H9 (cell line): Measurements from ENCODE around the gene JAKMIP3. TPM values are rescaled to one million over a fixed set of nuclear protein-coding genes. Genes with fewer than 3 reads are reported as not detected.

Source experiments
- DNase-seq: peaks from one replicate; pipeline ENCODE4 v3.0.0-alpha.2; 2017
- H2AFZ ChIP-seq: one replicate; pipeline ENCODE4 v1.6.1; 2013; ENCODE audit warnings: mild to moderate bottlenecking, low read length, control low read depth, moderate library complexity
- H2AK5ac ChIP-seq: 2 replicates; pipeline ENCODE4 v1.6.1; 2013; ENCODE audit warnings: low read length, control low read depth, mixed read lengths; ENCODE audit not compliant: insufficient read length
- H2BK120ac ChIP-seq: one replicate; pipeline ENCODE4 v1.6.1; 2013; ENCODE audit warnings: low read depth, mild to moderate bottlenecking, low read length, control low read depth, inconsistent platforms; ENCODE audit not compliant: poor library complexity, severe bottlenecking
- H2BK12ac ChIP-seq: 2 replicates; pipeline ENCODE4 v1.6.1; 2013; ENCODE audit warnings: low read length, control low read depth, mixed read lengths, low read depth; ENCODE audit not compliant: insufficient read length
- H2BK15ac ChIP-seq: 2 replicates; pipeline ENCODE4 v1.6.1; 2013; ENCODE audit warnings: low read depth, low read length, control low read depth
- H2BK20ac ChIP-seq: one replicate; pipeline ENCODE4 v1.6.1; 2013; ENCODE audit warnings: low read depth, mild to moderate bottlenecking, low read length, control low read depth, inconsistent platforms; ENCODE audit not compliant: poor library complexity, severe bottlenecking
- H2BK5ac ChIP-seq: 2 replicates; pipeline ENCODE4 v1.6.1; 2013; ENCODE audit warnings: low read length, control low read depth, mixed read lengths; ENCODE audit not compliant: insufficient read length
- H3K14ac ChIP-seq: 2 replicates; pipeline ENCODE4 v1.6.1; 2013; ENCODE audit warnings: low read length, control low read depth; ENCODE audit not compliant: insufficient read depth
- H3K18ac ChIP-seq: 2 replicates; pipeline ENCODE4 v1.6.1; 2013; ENCODE audit warnings: low read depth, mild to moderate bottlenecking, mixed read lengths, low read length, control low read depth; ENCODE audit not compliant: insufficient read length
- H3K23ac ChIP-seq: 2 replicates; pipeline ENCODE4 v1.6.1; 2013; ENCODE audit warnings: low read length, control low read depth, mixed read lengths, low read depth; ENCODE audit not compliant: insufficient read length
- H3K23me2 ChIP-seq: 2 replicates; pipeline ENCODE4 v1.6.1; 2013; ENCODE audit warnings: low read depth, mild to moderate bottlenecking, mixed read lengths, low read length, control low read depth; ENCODE audit not compliant: insufficient read length, poor library complexity, severe bottlenecking
- H3K27ac ChIP-seq: 2 replicates; pipeline ENCODE4 v1.5.1; 2013; ENCODE audit warnings: low read length, control low read depth, mixed read lengths, low read depth; ENCODE audit not compliant: insufficient read length
- H3K27me3 ChIP-seq: 2 replicates; pipeline ENCODE4 v1.6.1; 2013; ENCODE audit warnings: low read length, control low read depth, inconsistent platforms; ENCODE audit not compliant: insufficient read depth
- H3K4ac ChIP-seq: 2 replicates; pipeline ENCODE4 v1.6.1; 2013; ENCODE audit warnings: low read depth, mild to moderate bottlenecking, control low read depth, inconsistent platforms, low read length, moderate library complexity
- H3K4me1 ChIP-seq: 2 replicates; pipeline ENCODE4 v1.6.1; 2013; ENCODE audit warnings: low read length, control low read depth, inconsistent platforms; ENCODE audit not compliant: insufficient read depth
- H3K4me2 ChIP-seq: 2 replicates; pipeline ENCODE4 v1.6.1; 2013; ENCODE audit warnings: low read length, control low read depth, mixed read lengths; ENCODE audit not compliant: insufficient read length, insufficient read depth
- H3K56ac ChIP-seq: 2 replicates; pipeline ENCODE4 v1.6.1; 2013; ENCODE audit warnings: low read depth, mild to moderate bottlenecking, mixed read lengths, low read length, control low read depth; ENCODE audit not compliant: insufficient read length
- H3K79me1 ChIP-seq: 2 replicates; pipeline ENCODE4 v1.6.1; 2013; ENCODE audit warnings: low read depth, mild to moderate bottlenecking, moderate library complexity, low read length, control low read depth, inconsistent platforms; ENCODE audit not compliant: insufficient read depth, poor library complexity, severe bottlenecking
- H3K79me2 ChIP-seq: 2 replicates; pipeline ENCODE4 v1.6.1; 2013; ENCODE audit warnings: low read length, control low read depth, inconsistent platforms; ENCODE audit not compliant: insufficient read depth
- H3K9ac ChIP-seq: 2 replicates; pipeline ENCODE4 v1.6.1; 2013; ENCODE audit warnings: low read length, control low read depth, mixed read lengths; ENCODE audit not compliant: insufficient read length; ENCODE audit errors: extremely low read depth
- H3K9me3 ChIP-seq: one replicate; pipeline ENCODE4 v1.6.1; 2013; ENCODE audit warnings: low read depth, low read length, inconsistent platforms; ENCODE audit not compliant: control insufficient read depth
- H3T11ph ChIP-seq: one replicate; pipeline ENCODE4 v1.6.1; 2013; ENCODE audit warnings: mild to moderate bottlenecking, low read length, control low read depth, inconsistent platforms
- H4K20me1 ChIP-seq: one replicate; pipeline ENCODE4 v1.6.1; 2013; ENCODE audit not compliant: control insufficient read depth, insufficient read length, insufficient read depth
- H4K5ac ChIP-seq: 2 replicates; pipeline ENCODE4 v1.6.1; 2013; ENCODE audit warnings: low read depth, mild to moderate bottlenecking, mixed read lengths, low read length, control low read depth; ENCODE audit not compliant: insufficient read length
- H4K8ac ChIP-seq: replicated peaks from 2 replicates; pipeline ENCODE4 v1.6.1; 2013; ENCODE audit warnings: low read length, control low read depth, mixed read lengths, low read depth; ENCODE audit not compliant: insufficient read length
- H4K91ac ChIP-seq: 2 replicates; pipeline ENCODE4 v1.6.1; 2013; ENCODE audit warnings: low read depth, mild to moderate bottlenecking, moderate library complexity, mixed read lengths, low read length, control low read depth; ENCODE audit not compliant: insufficient read length
- H3K27ac Mint-ChIP-seq, 3 experiments: 2 replicates in 2 of 3; 3 replicates in 1 of 3; pipeline ENCODE4 v1.8.0; 2020 to 2021; ENCODE audit warnings: mixed read lengths in 3 of 3, mild to moderate bottlenecking in 1 of 3, moderate library complexity in 1 of 3
- H3K27me3 Mint-ChIP-seq: 2 replicates; pipeline ENCODE4 v1.8.0; 2021; ENCODE audit warnings: low read depth, mild to moderate bottlenecking, moderate library complexity, mixed read lengths
- H3K36me3 Mint-ChIP-seq, 3 experiments: 2 replicates in 2 of 3; 3 replicates in 1 of 3; pipeline ENCODE4 v1.8.0; 2020 to 2021; ENCODE audit warnings: low read depth in 3 of 3, mixed read lengths in 3 of 3; ENCODE audit not compliant: insufficient read depth in 1 of 3
- H3K4me1 Mint-ChIP-seq, 2 experiments: 2 replicates each; pipeline ENCODE4 v1.8.0; 2020; ENCODE audit warnings: mixed read lengths in 2 of 2
- H3K4me3 Mint-ChIP-seq, 2 experiments: 2 replicates in 1 of 2; 3 replicates in 1 of 2; pipeline ENCODE4 v1.8.0; 2020 to 2021; ENCODE audit warnings: mild to moderate bottlenecking in 2 of 2, mixed read lengths in 2 of 2, moderate library complexity in 1 of 2
- H3K9me3 Mint-ChIP-seq, 2 experiments: 2 replicates in 1 of 2; 3 replicates in 1 of 2; pipeline ENCODE4 v1.8.0; 2020; ENCODE audit warnings: mild to moderate bottlenecking in 2 of 2, mixed read lengths in 2 of 2, moderate library complexity in 1 of 2
- WGBS: extraction: QIAGEN DNeasy Blood & Tissue Kit; methylation state at CpG from one replicate; pipeline ENCODE4 v1.1.7; 2013; ENCODE audit warnings: missing lambda C conversion rate, low lambda C conversion rate, mixed read lengths; ENCODE audit not compliant: insufficient read length; ENCODE audit errors: extremely low coverage; 5-methylcytosine and 5-hydroxymethylcytosine counted together
- total RNA-seq: library from RNA; stranded (reverse); gene quantifications from 2 replicates; pipeline ENCODE4 v1.2.1, GENCODE V29; 2021
- TF ChIP-seq, protein P1 (sequence below): fragments of 200-600 bp; sonication (generic); conservative IDR thresholded peaks from 3 replicates; pipeline ENCODE4 v1.8.0; 2021; ENCODE audit warnings: antibody characterized with exemption, mild to moderate bottlenecking

The JAKMIP3 gene
- total RNA-seq, 1 experiment from 2014 or later, result 0.50 TPM

- Histone ChIP-seq H3K56ac (no peak overlapping the region), H3K23me2 (no peaks in the 10 kb centered on the region), H4K8ac (no peak overlapping the region), H4K91ac (no peak overlapping the region), H2AFZ (no peak overlapping the region), H2BK20ac (no peak overlapping the region), H3K4ac (no peak overlapping the region), H3K4me2 (no peak overlapping the region), H2AK5ac (no peak overlapping the region), H4K20me1 (no peaks in the 10 kb centered on the region), H3K4me1 (no peaks in the 10 kb centered on the region), H3K27ac (no peak overlapping the region), H2BK120ac (no peak overlapping the region), H3K79me2 (no peaks in the 10 kb centered on the region), H2BK15ac (no peak overlapping the region), H3K9me3 (no peaks in the 10 kb centered on the region), H3K23ac (no peak overlapping the region), H2BK5ac (no peak overlapping the region), H3K18ac (no peak overlapping the region), H4K5ac (no peak overlapping the region), H3K79me1 (no peaks in the 10 kb centered on the region), H3K9ac (no peak overlapping the region), H2BK12ac (no peak overlapping the region), H3T11ph (no peak overlapping the region), H3K27me3 (no peaks in the 10 kb centered on the region), H3K14ac (no peak overlapping the region)
- no peak overlapping the region for H3K27ac Mint-ChIP-seq
- H3K36me3 Mint-ChIP-seq, result peaks cover 7 to 19% (median 8%) of the 10 kb centered on the region in 3 experiments; a peak in 6 of 7 replicates
- H3K4me3 Mint-ChIP-seq, result no peak overlapping the region
- peaks cover 0 to 2% of the 10 kb centered on the region in 2 experiments; a peak in 1 of 4 replicates for H3K4me1 Mint-ChIP-seq
- DNase-seq, result no peak
- no CpG with 5 or more reads among the region's 6 CpGs for WGBS
- TF ChIP-seq, protein P1, sequence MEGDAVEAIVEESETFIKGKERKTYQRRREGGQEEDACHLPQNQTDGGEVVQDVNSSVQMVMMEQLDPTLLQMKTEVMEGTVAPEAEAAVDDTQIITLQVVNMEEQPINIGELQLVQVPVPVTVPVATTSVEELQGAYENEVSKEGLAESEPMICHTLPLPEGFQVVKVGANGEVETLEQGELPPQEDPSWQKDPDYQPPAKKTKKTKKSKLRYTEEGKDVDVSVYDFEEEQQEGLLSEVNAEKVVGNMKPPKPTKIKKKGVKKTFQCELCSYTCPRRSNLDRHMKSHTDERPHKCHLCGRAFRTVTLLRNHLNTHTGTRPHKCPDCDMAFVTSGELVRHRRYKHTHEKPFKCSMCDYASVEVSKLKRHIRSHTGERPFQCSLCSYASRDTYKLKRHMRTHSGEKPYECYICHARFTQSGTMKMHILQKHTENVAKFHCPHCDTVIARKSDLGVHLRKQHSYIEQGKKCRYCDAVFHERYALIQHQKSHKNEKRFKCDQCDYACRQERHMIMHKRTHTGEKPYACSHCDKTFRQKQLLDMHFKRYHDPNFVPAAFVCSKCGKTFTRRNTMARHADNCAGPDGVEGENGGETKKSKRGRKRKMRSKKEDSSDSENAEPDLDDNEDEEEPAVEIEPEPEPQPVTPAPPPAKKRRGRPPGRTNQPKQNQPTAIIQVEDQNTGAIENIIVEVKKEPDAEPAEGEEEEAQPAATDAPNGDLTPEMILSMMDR, result no peak
- peaks cover 10% of the 10 kb centered on the region for H3K27me3 Mint-ChIP-seq
- H3K9me3 Mint-ChIP-seq, result peaks cover 14 to 20% of the 10 kb centered on the region in 2 experiments
These were observed 30.5 kb downstream of the JAKMIP3 start for GRCh38 chr10:132096223-132096622.
